ENCODE measurements around the gene TTLL11.

Gene TTLL11

DNA sequence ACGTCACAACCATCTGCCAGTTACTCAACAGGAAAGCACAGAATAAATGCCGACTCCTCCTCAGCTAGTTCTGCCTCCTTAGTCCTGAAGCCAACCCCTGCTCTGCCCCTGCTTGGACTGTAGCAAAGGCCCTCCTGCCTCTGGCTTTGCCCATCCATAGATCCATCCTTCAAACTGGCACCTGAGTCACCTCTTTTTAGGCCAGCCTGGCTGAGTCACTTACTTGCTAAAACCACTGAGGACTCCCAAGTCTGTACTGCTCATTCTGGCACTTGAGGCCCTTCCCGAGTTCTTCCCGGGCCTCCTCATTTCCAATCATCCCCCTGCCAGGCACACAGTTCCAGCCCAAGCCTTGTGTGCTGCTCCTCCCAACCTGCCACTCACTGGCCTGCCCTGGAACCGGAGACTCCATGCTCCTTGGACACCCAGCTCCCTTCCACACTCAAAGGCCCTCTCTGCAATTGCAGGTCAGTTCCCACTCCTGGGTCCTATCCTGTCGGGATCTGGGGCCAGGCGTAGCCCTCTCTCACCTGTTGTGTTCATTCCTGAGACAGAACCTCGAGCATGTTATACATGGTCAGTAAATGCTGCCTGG, 221.6 kb downstream of the TTLL11 start:
- DNase-seq: no peak

DNA sequence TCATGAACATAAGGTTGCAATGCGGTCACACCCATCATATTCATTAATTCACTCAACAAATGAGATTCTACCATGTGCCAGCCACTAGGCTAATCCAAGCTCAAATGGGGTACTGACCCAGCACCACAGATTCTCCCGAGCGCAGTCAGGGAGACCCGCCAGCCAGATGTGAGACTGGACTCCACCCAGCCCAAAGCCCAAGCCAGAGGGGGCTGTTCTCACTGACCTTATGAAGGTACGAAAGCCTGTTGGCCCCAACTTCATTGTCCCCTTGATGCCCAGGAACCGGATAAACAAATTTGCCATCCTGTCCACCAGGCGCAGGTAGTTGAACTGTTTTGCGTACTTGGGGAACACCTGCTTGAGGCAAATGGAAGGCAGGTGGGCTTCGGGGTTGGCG, 222.8 kb downstream of the TTLL11 start:
- no peak for DNase-seq

DNA sequence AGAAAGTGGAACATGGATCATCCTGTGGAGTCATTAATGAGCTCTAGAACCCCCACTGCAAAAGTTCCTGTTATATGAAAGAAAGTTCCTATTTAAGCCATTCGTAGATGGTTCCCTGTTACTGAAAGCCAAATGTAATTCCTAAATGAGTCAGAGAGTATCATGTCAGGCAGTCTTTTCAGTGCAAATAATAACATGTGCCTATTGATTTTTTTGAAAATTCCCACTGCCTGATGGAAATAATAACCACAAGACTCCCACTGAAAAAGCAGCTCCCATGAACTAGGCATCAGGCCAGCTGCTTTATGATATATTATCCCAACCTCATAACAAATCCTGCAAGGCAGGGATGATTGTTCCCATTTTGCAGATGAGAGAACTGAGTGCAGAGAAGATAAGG, 224.5 kb downstream of the TTLL11 start:
- DNase-seq: no peak

DNA sequence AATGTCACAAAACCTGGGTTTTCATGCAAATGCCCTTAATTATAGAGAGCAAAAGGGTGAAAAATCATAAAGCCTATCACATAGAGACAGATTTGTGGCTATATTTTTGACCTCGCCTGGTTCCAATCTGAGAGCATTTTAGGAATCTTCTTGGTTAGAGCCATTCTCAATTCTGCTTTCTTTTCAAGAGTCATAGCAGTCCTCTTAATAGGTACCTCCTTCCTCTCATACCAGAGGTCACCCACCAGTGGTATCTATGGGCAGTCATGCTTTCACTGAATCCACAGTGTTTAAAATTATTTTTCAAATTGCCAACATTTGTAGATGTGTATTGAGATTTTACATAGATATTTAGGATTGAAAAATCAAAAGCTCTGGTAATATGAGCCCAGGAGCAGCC, 226.2 kb downstream of the TTLL11 start:
- no peak for DNase-seq

DNA sequence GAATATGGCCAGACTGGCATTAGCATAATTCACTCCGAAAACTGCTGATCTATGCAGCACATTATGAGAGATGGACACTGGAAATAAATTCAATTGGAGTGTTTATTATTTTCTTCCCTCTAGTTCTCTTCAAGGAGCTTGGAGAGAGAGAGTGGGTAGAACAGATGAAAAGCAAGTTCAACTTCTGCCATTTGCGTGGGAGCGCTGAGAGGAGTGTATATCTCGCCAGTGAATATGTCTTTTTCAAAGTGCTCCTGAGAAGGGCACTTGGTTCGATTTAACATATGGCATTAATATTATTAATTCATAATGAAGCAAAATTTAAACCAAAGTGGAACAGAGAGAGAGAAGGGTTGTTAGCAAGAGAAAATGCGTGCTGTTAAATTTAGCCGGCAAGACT, 227.2 kb downstream of the TTLL11 start:
- DNase-seq: no peak

DNA sequence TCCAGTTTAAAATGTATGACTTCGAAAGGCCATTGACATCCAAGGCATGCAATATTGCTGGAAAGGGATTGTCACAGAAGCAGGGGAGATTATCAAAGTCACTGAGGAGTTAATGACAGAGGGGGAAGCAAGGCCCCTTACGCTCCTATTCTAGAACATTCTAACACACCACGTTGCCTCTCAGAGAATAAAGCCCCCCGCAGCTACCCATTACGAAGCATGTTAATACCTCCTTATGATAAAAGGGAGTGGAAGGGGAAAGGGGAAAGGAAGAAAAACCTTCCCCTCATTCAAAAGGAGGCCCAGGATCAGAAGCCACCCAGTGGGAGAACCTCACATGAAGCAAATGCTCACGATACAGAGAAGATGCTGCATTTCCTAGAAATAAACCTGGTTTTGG, 228.0 kb downstream of the TTLL11 start:
- DNase-seq: no peak

DNA sequence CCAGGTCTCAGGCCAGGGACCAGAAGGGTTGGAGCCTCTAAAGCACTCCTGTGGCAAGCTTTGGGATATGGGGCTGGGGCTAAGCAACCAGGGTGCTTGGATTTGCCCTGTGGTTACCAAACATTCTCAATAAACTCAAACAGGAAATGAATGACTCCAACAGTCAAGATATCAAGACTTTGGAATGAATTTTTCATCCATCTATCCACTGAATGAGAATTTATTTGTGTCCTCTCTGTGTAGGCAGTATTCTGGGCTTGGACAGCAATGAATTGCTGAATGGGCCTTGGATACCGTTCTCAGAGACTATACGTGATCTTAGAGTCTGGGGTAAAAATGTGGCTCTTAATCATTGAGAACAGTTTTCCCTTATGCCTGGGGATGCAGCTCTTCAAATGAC, 229.2 kb downstream of the TTLL11 start:
- DNase-seq: no peak

DNA sequence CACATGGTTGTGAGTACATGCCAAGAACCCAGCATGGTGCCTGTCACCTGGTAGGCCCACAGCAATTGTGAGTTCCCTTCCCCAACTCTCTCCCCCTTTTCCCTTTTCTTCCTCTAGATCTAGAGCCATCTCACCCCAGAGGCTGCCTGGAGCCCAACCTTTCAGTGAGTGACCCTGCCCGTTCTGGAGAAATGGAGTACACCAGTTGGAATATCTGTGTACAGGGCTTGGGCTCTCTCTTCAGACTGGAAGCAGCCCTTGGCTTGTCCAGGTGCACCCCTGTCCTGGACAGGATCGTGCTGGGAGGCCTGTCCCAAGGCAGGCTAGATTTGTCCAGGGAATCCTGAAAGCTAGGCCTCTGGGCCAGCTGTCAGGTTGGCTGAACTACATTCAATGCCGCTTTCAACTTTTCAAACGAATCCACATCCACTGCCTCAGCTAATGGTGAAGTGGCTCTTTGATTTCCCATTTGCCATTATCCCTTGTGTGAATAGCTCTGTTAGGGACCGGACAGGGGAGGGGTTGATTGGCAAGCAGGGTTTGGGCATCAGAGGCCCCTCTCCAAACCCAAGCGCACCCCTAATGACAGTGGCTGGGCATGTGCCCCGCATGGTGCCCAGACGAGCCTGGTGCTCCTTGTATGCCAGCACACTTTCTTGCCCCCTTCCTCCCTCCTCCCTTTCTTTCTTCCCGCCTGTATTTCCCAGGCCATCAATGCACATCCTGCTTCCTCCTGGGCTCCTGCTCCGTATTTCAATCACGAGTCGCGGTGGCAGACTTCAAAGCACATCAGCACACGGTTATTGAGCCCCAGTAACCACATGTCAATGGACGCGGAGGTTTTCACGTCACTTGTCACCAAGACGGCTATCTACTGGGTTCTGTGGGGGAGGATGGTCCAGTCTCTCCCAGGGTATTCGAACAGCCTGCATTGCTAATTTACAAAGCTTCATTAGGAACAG, 230.5 kb downstream of the TTLL11 start:
- DNase-seq: no peak

DNA sequence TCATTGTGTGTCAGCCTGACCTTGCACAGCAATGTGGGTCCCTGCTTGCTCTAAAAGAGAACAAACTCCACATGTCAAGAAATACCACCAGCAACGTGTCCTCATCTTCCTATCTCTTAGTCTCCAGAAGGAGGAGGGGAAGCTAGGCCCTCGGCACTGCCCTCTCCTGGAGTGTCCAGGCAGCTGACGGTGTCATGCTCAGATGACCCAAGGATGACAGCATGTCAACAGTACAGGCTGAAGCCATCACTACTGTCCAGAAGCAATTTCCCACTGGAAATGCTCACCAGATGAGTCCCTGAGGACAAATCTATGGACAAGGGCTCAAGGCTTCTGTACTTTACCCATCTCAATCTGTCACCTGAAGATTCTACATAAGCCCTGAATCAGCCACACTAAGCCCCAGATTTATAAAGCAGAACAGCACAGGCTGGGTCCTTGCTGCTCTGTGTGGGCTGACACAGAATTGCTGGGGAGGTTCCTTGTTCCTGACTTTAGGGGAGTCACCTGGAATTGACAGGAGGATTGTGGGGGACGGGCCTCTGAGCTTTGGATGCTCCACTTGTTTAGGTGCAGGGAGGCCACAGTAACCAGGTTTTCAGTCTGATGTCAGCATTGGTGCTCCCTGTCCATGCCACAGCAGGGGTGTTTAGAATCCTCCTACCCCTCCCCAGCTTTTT, 231.5 kb downstream of the TTLL11 start:
- DNase-seq: peak; percentile 16 to 33

DNA sequence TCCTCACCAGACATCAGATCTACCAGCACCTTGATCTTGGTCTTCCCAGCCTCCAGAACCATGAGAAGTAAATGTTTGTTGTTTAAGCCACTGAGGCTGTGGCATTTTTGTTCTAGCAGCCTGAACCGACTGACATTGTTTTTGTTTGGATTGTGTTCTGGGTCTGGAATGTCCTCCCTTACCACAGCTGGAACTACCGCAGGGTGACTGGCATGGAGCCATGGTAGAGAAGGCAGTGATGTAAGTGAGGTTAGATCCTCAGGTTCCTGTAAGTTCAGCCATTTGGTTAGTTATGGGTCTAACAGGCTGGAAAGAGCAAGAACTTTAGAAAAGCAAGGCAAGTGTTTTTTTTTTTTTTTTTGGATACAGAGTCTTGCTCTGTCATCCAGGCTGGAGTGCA, 232.4 kb downstream of the TTLL11 start:
- DNase-seq: no peak

DNA sequence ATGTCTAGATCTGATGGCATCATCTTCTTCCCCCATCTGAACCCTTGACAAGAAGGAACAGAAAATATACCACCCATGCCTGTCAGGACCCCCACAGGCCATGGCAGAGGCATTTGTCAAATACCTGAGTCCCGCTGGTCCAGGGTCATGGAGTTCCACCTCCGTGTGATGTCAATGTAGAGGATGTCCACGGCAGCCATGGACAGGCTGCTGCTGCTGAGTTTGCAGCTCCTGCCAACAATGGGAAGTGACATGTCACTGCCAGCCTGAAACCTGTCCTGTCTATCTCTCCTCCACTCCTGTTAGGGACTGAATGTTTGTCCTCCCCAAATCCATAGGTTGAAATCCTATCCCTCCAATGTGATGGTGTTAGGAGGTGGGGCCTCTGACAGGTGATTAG, 232.9 kb downstream of the TTLL11 start:
- DNase-seq: no peak

DNA sequence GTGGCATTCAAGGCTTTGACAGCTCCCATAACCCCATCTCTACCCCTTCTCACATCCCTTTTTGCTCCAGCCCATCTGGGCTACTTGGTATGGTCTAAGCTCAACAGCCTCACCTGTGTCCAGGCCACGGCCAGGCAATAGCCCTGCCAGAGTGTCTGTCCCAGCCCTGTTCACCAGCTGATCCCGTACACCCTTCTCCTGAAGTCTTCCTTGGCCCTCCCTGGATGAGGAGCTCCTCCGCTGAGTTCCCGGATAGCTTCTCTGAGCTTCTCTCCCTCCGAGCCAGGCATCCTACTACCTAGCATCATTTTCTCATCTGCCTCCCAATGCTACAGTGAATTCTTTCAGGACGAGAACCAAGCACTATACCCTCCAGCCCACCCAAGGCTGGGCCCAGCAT, 233.5 kb downstream of the TTLL11 start:
- no peak for DNase-seq

DNA sequence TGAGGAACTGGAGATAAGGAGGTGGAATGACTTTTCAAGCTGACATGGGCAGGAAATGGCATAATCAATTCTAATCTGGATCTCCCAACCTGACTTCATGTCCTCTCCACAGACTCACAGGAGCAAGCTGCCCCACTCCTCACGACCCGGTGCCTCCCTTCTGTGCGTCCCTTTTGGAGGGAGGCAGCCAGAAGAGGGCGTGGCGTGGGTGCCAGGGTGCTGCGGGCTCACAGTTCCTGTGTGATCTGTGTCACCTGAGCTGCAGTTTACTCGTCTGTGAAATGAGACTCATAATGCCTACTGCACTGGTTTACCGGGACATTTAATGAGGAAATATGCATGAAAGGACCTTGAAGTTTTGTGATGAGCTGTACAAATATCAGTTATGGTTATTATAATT, 234.3 kb downstream of the TTLL11 start:
- DNase-seq: no peak

DNA sequence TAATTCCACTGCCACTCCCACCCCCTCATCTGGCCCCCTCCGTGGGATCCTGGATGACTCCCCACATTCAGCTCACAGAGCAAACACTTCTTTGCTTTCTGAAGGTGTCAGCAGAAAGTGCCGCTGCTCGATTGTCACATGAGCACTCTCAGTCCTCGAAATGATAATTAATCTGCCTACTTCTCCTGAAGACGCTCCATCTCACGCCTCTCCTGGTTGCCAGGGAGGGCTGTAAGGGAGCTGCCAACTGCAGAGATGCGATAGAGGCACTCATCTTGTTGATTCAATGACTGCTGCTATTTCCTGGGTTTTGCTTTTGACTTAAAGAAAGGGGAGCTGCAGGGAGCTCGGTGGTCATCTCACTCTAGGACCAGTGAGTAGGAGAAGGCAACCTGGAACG, 235.2 kb downstream of the TTLL11 start:
- DNase-seq: peak; percentile 53 to 84

DNA sequence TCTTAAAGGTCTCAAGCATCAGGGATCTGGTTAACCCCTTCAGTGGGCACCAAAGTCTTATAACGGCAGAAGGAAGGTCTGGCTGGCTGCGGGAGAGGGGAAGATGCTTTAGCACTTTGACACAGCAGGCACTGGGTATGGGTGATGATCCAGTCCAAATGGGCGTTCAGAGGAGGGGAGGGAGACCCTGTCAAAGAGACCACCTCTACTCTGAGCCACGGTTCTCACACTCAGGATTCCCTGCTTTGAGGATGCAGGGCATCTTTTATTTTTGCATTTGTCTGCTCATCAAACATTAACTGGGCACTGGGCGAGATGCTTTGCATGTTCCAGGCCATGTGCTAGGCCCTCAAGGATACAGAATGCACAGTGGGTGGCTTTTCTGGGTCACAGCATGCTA, 237.6 kb downstream of the TTLL11 start:
- DNase-seq: no peak

DNA sequence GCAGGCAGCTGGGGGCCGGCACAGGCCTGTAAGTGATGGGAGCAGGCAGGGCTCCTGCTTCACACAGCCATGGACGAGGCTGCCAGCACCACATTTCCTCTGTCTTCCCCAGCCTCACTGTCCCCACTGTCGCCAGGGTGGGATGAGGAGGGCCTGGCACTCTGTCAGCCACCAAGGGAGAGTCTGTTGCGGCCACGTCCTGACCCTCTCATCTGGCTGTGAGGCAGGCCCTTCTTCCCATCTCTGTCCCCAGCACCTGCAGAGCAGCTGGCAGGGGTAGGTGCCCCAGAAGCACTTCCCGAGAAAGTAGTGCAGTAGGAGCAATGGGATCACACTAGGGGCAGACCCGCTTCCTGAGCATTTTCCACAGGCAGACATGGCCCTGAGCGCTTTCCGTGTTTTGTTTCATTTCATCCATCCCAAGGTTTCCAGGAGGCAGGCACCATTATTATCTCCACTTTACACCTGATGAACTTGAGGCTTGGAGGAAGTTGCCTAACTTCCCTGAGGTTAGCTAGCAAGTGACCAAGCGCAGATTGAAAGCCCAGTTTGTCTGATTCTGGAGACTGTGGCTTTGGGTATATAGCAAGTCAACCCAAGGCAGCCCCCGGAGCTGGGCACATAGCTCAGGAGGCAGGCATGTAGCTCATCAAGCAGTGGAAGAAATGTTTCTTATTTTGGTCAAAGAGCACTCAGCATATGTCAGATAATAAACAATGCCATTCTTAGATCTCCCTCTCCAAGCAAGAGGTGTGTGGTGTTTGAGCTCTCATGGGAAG, 239.3 kb downstream of the TTLL11 start:
- no peak for DNase-seq

DNA sequence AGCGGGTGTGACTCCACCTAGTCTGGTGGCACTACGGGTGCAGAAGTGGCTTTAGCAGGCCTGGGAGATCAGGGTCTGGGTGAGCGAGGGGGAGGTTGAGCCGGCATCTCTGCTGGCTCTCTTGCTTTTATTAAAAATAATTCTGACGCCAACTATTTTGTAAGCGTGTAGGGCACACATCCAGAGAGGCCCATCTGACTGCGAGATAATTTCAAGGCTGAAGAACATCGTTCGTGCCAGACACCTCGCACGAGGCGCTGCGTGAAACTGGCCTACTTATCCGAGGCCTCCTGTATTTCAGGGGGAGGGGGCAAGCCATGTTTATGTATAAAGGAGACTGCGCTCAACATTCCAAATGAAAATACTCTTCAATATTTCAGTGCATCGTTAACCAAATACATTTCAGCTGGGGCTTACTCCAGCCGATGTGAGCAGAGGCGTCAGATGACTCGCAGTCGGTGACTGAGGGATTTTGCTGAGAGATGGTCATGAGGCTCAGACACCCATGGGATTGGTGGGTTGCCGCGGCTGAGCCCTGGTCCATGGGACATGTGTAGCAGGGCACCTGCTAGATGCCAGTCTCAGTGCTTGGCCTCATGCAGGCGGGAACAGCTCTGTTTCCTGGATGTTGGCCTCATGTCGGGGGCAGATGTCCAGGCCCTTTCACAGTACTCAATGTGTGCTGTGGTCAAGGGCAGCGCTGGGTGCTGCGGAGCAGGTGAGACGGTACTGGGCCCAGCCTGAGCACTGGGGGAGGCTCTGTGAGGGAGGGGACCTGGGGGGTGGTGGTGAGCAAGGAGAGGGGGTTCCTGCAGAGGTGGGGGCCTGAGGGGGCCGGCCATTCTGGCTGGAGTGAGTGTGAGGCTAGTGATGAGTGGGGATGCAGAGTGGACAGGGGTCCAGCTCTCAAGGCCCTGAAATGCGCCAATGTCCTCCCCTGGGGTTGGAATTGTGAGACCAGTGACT, 240.2 kb downstream of the TTLL11 start:
- no peak for DNase-seq

DNA sequence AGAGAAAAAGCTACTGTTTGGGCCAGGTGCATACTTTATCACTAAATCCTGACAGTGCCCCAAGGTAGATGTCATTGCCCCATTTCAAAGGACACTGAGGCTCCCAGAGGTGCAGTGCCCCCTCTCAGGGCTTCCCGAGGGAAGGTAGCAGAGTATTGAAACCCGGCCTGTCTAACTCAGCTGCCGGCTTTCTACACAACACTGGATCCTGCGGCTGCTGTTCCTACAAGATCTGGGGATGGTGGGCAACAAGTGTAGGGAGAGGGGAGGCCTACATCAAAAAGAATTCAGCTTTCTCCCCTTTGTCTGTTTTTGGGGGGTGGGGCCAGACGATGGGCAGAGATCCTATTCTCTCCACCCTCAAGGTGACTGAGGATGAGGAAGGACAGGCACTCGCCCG, 240.9 kb downstream of the TTLL11 start:
- no peak for DNase-seq

DNA sequence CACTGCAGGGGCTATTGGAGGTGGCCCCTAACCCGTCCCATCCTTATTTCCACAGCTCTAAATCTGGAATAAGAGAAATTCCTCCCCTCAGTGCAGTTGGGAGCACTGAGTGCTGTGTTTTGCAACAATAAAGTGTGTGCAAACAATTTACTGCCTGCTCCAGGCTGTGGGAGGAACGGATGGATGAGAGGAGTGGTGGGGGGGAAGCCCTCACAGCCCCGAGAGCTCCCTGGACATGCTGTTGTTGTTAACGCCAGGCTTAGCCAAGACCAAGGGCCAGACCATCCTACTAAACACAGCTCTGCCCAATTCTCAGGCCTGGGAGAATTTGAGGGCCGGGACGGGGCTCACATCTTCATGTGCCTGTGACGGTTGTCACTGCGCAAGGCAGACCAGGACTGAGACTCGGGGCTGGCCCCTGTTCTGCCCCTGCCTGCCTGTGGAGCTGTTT, 241.4 kb downstream of the TTLL11 start:
- no peak for DNase-seq

DNA sequence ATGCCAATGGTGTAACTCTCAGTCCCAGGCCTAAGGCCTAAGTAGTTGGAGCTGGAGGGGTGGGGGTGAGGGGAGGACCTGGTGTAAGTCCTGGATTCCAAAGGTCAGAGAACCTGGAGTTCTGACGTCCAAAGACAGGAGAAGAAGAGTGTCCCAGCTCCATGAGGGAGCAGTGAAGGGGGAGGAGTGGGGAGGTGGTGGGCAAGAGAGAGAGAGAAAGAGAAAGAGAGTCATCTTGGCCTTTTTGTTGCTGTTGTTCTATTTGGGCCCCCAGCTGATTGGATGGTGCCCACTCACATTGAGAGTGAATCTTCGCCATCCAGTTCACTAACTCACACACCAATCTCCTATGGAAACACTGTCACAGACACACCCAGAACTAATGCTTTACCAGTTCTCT, 242.7 kb downstream of the TTLL11 start:
- DNase-seq: no peak

DNA sequence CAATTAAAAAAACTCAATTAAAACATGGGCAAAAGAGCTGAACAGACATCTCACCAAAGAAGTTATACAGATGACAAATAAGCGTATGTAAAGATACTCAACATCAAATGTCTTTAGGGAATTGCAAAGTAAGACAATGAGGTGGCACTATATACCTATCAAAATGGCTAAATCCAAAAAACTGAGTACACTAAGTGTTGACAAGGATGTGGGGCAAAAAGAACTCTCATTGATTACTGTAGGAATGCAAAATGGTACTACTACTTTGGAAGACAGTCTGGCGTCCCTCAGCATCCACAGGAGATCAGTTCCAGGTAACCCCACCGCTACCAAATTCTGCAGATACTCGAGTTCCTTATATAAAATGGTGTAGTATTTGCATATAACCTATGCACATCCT, 243.6 kb downstream of the TTLL11 start:
- DNase-seq: no peak

DNA sequence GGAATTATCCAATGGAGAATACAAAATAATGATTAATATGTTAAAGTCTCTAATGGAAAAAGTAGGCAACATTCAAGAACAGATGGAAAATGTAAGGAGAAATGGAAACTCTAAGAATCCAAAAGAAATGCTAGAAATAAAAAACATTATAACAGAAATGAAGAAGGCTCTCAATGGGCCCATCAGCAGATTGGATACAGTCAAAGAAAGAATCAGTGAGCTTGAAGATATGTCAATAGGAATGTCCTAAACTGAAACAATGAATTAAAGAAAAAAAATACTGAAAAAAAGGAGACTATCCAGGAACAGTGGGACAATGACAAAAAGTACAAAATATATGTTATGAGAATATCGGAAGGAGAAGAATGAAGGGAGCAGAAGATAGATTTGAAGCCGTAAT, 248.5 kb downstream of the TTLL11 start:
- DNase-seq: no peak

Data from NCI-H524 (cell line).